IMR-90 (cell line): ENCODE measurements around the gene CORO1C. TPM values are rescaled to one million over a fixed set of nuclear protein-coding genes. Genes with fewer than 3 reads are reported as not detected.

Experiments used
- CTCF ChIP-seq: conservative IDR thresholded peaks from 2 replicates; pipeline ENCODE4 v1.5.1; 2012; ENCODE audit warnings: mild to moderate bottlenecking, low read depth, low read length, improper control_type of control experiment
- RFX5 ChIP-seq: IDR thresholded peaks from 2 replicates; pipeline ENCODE4 v1.8.0; 2012; ENCODE audit warnings: low read depth, mild to moderate bottlenecking, low read length, moderate library complexity
- polyA plus RNA-seq, 3 experiments: library from polyadenylated mRNA; depleted of rRNA; stranded (reverse); fragments of >200 nt; gene quantifications; 2 replicates each; pipeline ENCODE4 v1.2.3, GENCODE V29; 2012; ENCODE audit warnings: low replicate concordance in 1 of 3
- total RNA-seq: library from RNA; depleted of rRNA; stranded (reverse); fragments of >200 nt; gene quantifications from 2 replicates; pipeline ENCODE4 v1.2.3, GENCODE V29; 2012

Gene CORO1C
- total and polyA plus RNA-seq, 2 of the 4 experiments (the other 2 are of a cell fraction) = 675 to 1,100 TPM

- TF ChIP-seq CTCF (no peak), RFX5 (no peak)
Observed at GRCh38 chr12:108696111-108696995, 35.0 kb downstream of the CORO1C start (continued).
